Lower lobe of right lung (tissue), 2 donors: Measurements from ENCODE around the gene RAB5IF. TPM values are rescaled to one million over a fixed set of nuclear protein-coding genes. Genes with fewer than 3 reads are reported as not detected.
A peak's percentile ranks its signal among the peaks of the same experiment; 100 is the strongest.

Source experiments
- ATAC-seq, 2 donors: fragments of 200-7000 bp; cut with Tn5 transposase; one replicate each; pipeline ENCODE4 v1.9.1; 2020 to 2022; ENCODE audit warnings: mild to moderate bottlenecking in 2 of 2, moderate library complexity in 2 of 2
- DNase-seq: peaks from one replicate; pipeline ENCODE4 v3.0.0-alpha.2; 2020
- H3K27ac ChIP-seq: fragments of 200-600 bp; one replicate; pipeline ENCODE4 v1.8.0; 2022
- H3K27me3 ChIP-seq: fragments of 200-600 bp; one replicate; pipeline ENCODE4 v1.8.0; 2022; ENCODE audit warnings: low read depth
- H3K36me3 ChIP-seq: fragments of 200-600 bp; one replicate; pipeline ENCODE4 v1.8.0; 2022; ENCODE audit warnings: mild to moderate bottlenecking
- H3K4me1 ChIP-seq: fragments of 200-600 bp; one replicate; pipeline ENCODE4 v1.8.0; 2022
- H3K4me3 ChIP-seq: fragments of 200-600 bp; one replicate; pipeline ENCODE4 v1.8.0; 2022; ENCODE audit warnings: mild to moderate bottlenecking
- H3K9me3 ChIP-seq: fragments of 200-600 bp; one replicate; pipeline ENCODE4 v1.8.0; 2022
- CTCF ChIP-seq: fragments of 200-600 bp; IDR thresholded peaks from one replicate; pipeline ENCODE4 v1.8.0; 2022; ENCODE audit warnings: antibody characterized with exemption, mild to moderate bottlenecking
- intact Hi-C: fragments of 100-400 bp; cut with DNase I; formaldehyde crosslinking; loops from one replicate; pipeline ENCODE4 v1.11.0; 2022
- total RNA-seq: library from RNA; stranded (reverse); fragmentation: NEBNext Ultra II Directional; extraction: Animal tissue kit (Norgen Biotek cat#: 25700); gene quantifications from one replicate; pipeline ENCODE4 v1.2.1, GENCODE V29; 2021
- donor health status: DM: no; HTN: yes; CAD: no; lungs with severe emphysema.

The RAB5IF gene
- total RNA-seq, 1 donor from 2014 or later = 100.0 TPM

DNA sequence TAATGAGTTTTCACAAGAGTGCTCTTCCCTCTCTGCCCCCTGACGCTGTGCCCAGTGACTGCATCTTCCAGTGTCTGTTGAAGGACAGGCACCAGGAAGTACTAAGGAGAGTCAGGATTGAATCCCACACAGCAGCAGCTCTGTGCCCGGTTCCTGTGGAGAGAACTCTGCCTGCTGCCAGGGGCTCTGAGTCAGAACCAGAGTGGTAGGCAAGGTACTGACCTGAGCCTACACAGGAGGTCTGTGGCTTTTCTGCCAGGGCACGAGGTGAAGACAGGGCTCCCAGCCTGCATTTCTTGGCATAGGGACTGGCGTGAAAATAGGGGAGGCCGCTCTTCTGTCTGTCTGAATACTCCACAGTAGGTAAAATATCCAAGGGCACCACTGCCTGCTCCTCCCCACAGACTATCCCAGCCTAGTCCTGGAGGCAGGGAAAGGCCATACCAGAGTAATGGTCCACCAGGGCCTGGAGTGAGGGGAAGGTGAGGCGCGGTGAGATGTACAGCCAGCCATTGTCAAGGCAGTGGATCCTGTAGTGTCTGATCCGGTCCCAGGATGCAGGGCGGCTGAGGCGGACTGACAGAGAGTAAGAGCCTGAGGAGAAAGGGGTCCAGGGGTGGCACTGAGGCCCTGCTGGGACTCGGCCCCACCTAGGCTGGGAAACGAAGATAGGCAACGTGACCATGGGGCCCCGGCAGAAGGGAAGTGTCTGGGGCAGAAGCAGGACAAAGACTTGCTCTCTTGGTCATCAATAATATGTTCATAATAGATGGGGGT, 9.4 kb downstream of the RAB5IF start:
- no peak for TF ChIP-seq CTCF
- H3K4me1 ChIP-seq = no peaks in the 10 kb centered on the region
- no peak overlapping the region for H3K27ac ChIP-seq
- no peaks in the 10 kb centered on the region for H3K9me3 ChIP-seq
- intact Hi-C loops = no loop called here
- ATAC-seq (no peak), DNase-seq (no peak)
- H3K4me3 ChIP-seq = no peak overlapping the region
- peaks cover 61% of the 10 kb centered on the region for H3K36me3 ChIP-seq
- no peaks in the 10 kb centered on the region for H3K27me3 ChIP-seq

DNA sequence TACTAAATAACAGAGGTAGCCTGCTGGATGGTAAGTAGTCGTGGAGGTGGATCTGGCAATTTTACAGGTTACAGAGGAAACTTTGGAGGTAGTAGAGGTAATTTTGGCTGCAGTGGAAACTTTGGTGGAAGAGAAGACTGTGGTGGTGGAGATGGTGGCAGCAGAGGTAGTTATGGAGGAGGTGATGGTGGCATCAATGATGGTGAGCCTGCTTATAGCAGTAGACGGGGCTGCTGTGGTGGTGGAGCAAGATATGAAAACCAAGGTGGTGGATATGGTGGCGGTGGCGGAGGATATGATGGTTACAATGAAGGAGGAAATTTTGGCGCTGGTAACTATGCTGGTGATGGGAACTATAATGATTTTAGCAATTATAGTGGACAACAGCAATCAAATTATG, 15.3 kb downstream of the RAB5IF start:
- intact Hi-C loops = no loop called here
- Histone ChIP-seq H3K4me1 (peaks cover 9% of the 10 kb centered on the region), H3K9me3 (no peaks in the 10 kb centered on the region), H3K27me3 (no peaks in the 10 kb centered on the region), H3K4me3 (no peak overlapping the region), H3K27ac (no peak overlapping the region), H3K36me3 (peaks cover 1% of the 10 kb centered on the region)
- DNase-seq = no peak
- TF ChIP-seq CTCF = no peak
- no peak for ATAC-seq

- no peak for ATAC-seq
- no peak for DNase-seq
- Histone ChIP-seq H3K27ac (no peak overlapping the region), H3K9me3 (no peaks in the 10 kb centered on the region), H3K4me1 (peaks cover 9% of the 10 kb centered on the region), H3K4me3 (no peak overlapping the region), H3K36me3 (no peaks in the 10 kb centered on the region), H3K27me3 (no peaks in the 10 kb centered on the region)
- no peak for TF ChIP-seq CTCF
- intact Hi-C loops = no loop called here
Observed at GRCh38 chr20:36623444-36623843, 17.9 kb downstream of the RAB5IF start.

GRCh38 chr20:36624068-36624943, 18.7 kb downstream of the RAB5IF start:
- no peaks in the 10 kb centered on the region for H3K27me3 ChIP-seq
- no peak overlapping the region for H3K4me3 ChIP-seq
- intact Hi-C loops = no loop called here
- ATAC-seq = peak; percentile 70 to 82
- no peak for DNase-seq
- no peaks in the 10 kb centered on the region for H3K36me3 ChIP-seq
- H3K9me3 ChIP-seq = no peaks in the 10 kb centered on the region
- no peak for TF ChIP-seq CTCF
- peaks cover 9% of the 10 kb centered on the region for H3K4me1 ChIP-seq
- H3K27ac ChIP-seq = peak overlapping the region; percentile 18

DNA sequence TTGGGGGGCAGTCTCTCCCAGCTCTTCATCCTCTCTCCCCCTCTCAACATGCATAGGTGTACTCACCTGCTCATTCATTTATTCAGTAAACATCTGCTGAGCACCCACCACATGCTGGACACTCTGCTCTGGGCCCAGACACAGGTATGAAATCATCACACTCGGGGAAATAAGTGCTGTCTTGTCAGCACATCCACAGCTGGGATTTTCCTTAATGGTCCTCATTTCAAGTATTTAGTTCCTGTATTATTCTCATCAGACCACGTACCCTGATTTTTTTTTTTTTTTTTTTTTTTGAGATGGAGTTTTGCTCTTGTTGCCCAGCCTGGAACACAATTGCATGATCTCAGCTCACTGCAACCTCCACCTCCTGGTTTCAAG, 19.4 kb downstream of the RAB5IF start:
- Histone ChIP-seq H3K36me3 (no peaks in the 10 kb centered on the region), H3K4me3 (no peak overlapping the region), H3K9me3 (no peaks in the 10 kb centered on the region), H3K27ac (no peak overlapping the region), H3K27me3 (no peaks in the 10 kb centered on the region), H3K4me1 (peaks cover 11% of the 10 kb centered on the region)
- no peak for DNase-seq
- intact Hi-C loops = no loop called here
- ATAC-seq = no peak
- TF ChIP-seq CTCF = no peak
